Mesenchymal stem cell (in vitro differentiated cells and primary cell): ENCODE measurements around the gene ACSL3.
A peak's percentile ranks its signal among the peaks of the same experiment; 100 is the strongest.

Source experiments
- DNase-seq: peaks from one replicate; pipeline ENCODE4 v3.0.0-alpha.2; 2013
- H2AFZ ChIP-seq: one replicate; pipeline ENCODE4 v1.6.1; 2013; ENCODE audit warnings: low read depth, mild to moderate bottlenecking, control low read depth, inconsistent platforms, low read length, moderate library complexity
- H2AK5ac ChIP-seq: 2 replicates; pipeline ENCODE4 v1.6.1; 2013; ENCODE audit warnings: low read length, moderate library complexity, mild to moderate bottlenecking, inconsistent platforms; ENCODE audit not compliant: severe bottlenecking
- H2BK120ac ChIP-seq: one replicate; pipeline ENCODE4 v1.6.1; 2013; ENCODE audit warnings: low read depth, mild to moderate bottlenecking, inconsistent platforms, low read length, moderate library complexity
- H2BK12ac ChIP-seq, 2 experiments: one replicate each; pipeline ENCODE4 v1.6.1; 2013; ENCODE audit warnings: inconsistent platforms in 2 of 2, low read length in 2 of 2, mild to moderate bottlenecking in 2 of 2, moderate library complexity in 2 of 2, control low read depth in 1 of 2
- H2BK15ac ChIP-seq: one replicate; pipeline ENCODE4 v1.6.1; 2013; ENCODE audit warnings: mild to moderate bottlenecking, low read depth, inconsistent platforms; ENCODE audit not compliant: poor library complexity, severe bottlenecking
- H2BK5ac ChIP-seq: 2 replicates; pipeline ENCODE4 v1.6.1; 2013; ENCODE audit warnings: low read depth, mild to moderate bottlenecking, low read length, control low read depth, inconsistent platforms; ENCODE audit not compliant: poor library complexity, severe bottlenecking
- H3K14ac ChIP-seq, 2 experiments: one replicate each; pipeline ENCODE4 v1.6.1; 2013; ENCODE audit warnings: inconsistent platforms in 2 of 2, low read length in 2 of 2, control low read depth in 1 of 2, mild to moderate bottlenecking in 1 of 2, moderate library complexity in 1 of 2
- H3K18ac ChIP-seq, 2 experiments: one replicate each; pipeline ENCODE4 v1.6.1; 2013; ENCODE audit warnings: inconsistent platforms in 2 of 2, low read length in 2 of 2, control low read depth in 1 of 2, low read depth in 1 of 2, mild to moderate bottlenecking in 1 of 2
- H3K23ac ChIP-seq, 2 experiments: one replicate each; pipeline ENCODE4 v1.6.1; 2013; ENCODE audit warnings: inconsistent platforms in 2 of 2, low read length in 2 of 2, mild to moderate bottlenecking in 2 of 2, moderate library complexity in 2 of 2, control low read depth in 1 of 2
- H3K27ac ChIP-seq: 2 replicates; pipeline ENCODE4 v1.5.1; 2013; ENCODE audit warnings: mild to moderate bottlenecking, moderate library complexity, low read length, control low read depth, inconsistent platforms; ENCODE audit not compliant: poor library complexity, severe bottlenecking
- H3K27me3 ChIP-seq, 2 experiments: 2 replicates each; pipeline versions ENCODE4 v1.6.1 to v1.7.0; 2013; ENCODE audit warnings: low read length in 2 of 2, mild to moderate bottlenecking in 2 of 2, moderate library complexity in 2 of 2, control low read depth in 1 of 2, inconsistent platforms in 1 of 2; ENCODE audit not compliant: control insufficient read depth in 1 of 2, insufficient read depth in 1 of 2
- H3K36me3 ChIP-seq, 2 experiments: 2 replicates each; pipeline versions ENCODE4 v1.6.1 to v1.7.0; 2013; ENCODE audit warnings: low read length in 2 of 2, control low read depth in 1 of 2, inconsistent platforms in 1 of 2, low read depth in 1 of 2, mild to moderate bottlenecking in 1 of 2; ENCODE audit not compliant: insufficient read depth in 2 of 2, control insufficient read depth in 1 of 2
- H3K4ac ChIP-seq, 2 experiments: one replicate each; pipeline ENCODE4 v1.6.1; 2013; ENCODE audit warnings: inconsistent platforms in 2 of 2, low read length in 2 of 2, mild to moderate bottlenecking in 2 of 2, moderate library complexity in 2 of 2, control low read depth in 1 of 2, low read depth in 1 of 2
- H3K4me1 ChIP-seq: 2 replicates; pipeline ENCODE4 v1.6.1; 2013; ENCODE audit warnings: low read depth, low read length, control low read depth; ENCODE audit not compliant: control insufficient read depth, insufficient read depth
- H3K4me2 ChIP-seq: 2 replicates; pipeline ENCODE4 v1.6.1; 2013; ENCODE audit warnings: low read length, mild to moderate bottlenecking, inconsistent platforms; ENCODE audit not compliant: poor library complexity, severe bottlenecking
- H3K4me3 ChIP-seq, 2 experiments: 2 replicates each; pipeline versions ENCODE4 v1.5.1 to v1.7.0; 2013; ENCODE audit warnings: low read length in 2 of 2, mild to moderate bottlenecking in 2 of 2, control low read depth in 1 of 2, low read depth in 1 of 2; ENCODE audit not compliant: insufficient read depth in 1 of 2
- H3K79me1 ChIP-seq: replicated peaks from 2 replicates; pipeline ENCODE4 v1.6.1; 2013; ENCODE audit warnings: mild to moderate bottlenecking, control low read depth, low read length, inconsistent platforms; ENCODE audit not compliant: poor library complexity, severe bottlenecking
- H3K9ac ChIP-seq: 2 replicates; pipeline ENCODE4 v1.7.0; 2013; ENCODE audit warnings: mild to moderate bottlenecking, low read length, moderate library complexity
- H3K9me3 ChIP-seq: 2 replicates; pipeline ENCODE4 v1.7.0; 2013; ENCODE audit warnings: mild to moderate bottlenecking, low read length; ENCODE audit not compliant: control insufficient read depth
- H4K8ac ChIP-seq: one replicate; pipeline ENCODE4 v1.6.1; 2013; ENCODE audit warnings: inconsistent platforms, mild to moderate bottlenecking, low read length, moderate library complexity
- H4K91ac ChIP-seq: one replicate; pipeline ENCODE4 v1.6.1; 2013; ENCODE audit warnings: mild to moderate bottlenecking, low read length, inconsistent platforms
- WGBS: methylation state at CpG from one replicate; pipeline ENCODE4 v1.1.7; 2013; ENCODE audit warnings: mixed read lengths; 5-methylcytosine and 5-hydroxymethylcytosine counted together

ACSL3 gene

DNA sequence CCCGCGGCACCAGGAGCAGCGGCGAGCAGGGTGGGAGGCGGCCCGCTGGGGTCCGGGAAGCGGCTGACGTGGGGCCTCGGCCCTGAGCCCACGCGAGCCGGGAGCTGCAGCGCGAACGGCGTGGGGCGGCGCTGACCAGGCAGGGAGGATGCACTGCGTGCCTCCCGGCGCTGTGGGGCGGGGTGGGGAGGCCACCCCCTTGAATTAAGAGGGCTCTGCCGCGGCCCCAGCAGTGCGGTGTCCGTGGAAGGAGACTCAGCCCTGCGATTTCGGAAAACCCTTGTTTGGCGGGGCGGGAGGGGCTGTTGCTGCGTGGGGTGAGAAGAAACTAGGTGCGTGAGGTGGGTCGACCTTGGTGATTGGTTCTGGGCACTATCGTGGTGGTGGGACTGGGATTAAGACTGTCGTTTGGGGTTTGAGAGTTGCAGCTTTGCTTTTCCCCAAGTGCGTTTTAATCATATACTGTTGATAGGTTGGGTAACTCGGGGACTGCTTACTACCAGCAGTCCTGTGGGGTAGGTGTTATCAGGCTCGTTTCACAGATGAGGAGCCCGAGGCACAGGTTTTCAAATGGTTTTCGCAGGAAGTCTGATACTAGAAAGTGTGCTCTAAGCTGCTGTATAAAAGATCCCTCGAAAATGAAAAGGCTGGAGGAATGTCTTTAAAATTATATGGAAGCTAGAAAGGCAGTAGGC is 722 bp downstream of the ACSL3 start:
- DNase-seq, result no peak
- H2BK15ac ChIP-seq, result peak overlapping the region; percentile 99
- H2BK120ac ChIP-seq, result peak overlapping the region; percentile 95
- under 1% methylated on average over 42 of the region's 42 CpGs for WGBS
- H2BK12ac ChIP-seq, result peak overlapping the region in 1 of 2 experiments; percentile 95
- peak overlapping the region; percentile 91 to 100 for H3K14ac ChIP-seq
- peak overlapping the region; percentile 96 for H3K4me2 ChIP-seq
- peak overlapping the region; percentile 95 to 99 for H3K18ac ChIP-seq
- peak overlapping the region; percentile 94 for H4K8ac ChIP-seq
- no peak overlapping the region for H2AFZ ChIP-seq
- peak overlapping the region; percentile 96 for H4K91ac ChIP-seq
- H3K4me1 ChIP-seq, result peaks cover 7% of the 10 kb centered on the region
- H3K27me3 ChIP-seq, result no peaks in the 10 kb centered on the region
- H3K36me3 ChIP-seq, result no peaks in the 10 kb centered on the region
- peak overlapping the region; percentile 92 to 100 for H3K4ac ChIP-seq
- peak overlapping the region; percentile 94 for H3K9ac ChIP-seq
- no peaks in the 10 kb centered on the region for H3K9me3 ChIP-seq
- H3K4me3 ChIP-seq, result peak overlapping the region; percentile 92 to 96
- H3K27ac ChIP-seq, result peak overlapping the region; percentile 18
- H3K79me1 ChIP-seq, result peaks cover 1% of the 10 kb centered on the region
- H3K23ac ChIP-seq, result peak overlapping the region; percentile 37 to 100
- H2BK5ac ChIP-seq, result peak overlapping the region; percentile 85
- no peak overlapping the region for H2AK5ac ChIP-seq

DNA sequence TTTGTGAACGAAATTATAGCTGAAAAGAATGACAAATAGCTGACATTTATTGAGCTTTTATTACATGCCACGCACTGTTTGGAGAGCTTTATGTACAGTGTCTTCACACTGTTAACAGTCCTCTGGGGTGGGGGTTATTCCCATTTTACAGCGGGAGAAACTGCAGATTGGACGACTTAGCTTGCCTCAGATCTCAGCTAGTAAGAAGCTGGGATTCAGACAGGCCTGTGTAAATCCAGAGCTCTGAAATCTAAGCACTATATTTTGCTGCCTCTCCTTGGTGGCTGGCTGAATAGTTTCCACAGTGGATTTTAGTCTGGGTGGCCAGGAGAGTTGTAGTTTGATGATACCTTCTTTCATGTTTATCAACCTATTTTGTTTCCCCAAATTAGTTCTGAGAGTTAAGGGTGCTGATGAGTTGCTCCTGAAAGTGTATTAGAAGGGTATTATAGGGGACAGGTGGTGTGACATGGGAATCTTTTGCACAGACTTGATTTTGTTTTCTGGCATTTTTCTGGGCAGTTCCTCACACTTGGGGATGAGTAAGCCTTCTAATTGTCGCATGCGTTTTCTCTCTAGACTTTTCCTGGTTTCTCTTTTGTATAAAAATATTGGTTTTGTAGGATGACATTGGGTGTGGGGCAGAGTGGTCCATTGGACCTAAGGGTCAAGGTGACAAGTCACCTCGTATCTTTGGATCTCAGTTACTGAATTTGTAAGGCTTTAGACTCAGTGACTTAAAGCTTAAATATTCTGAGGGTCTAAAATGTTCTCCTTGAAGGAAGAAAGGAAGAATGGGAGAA is 1.5 kb downstream of the ACSL3 start:
- H3K4me1 ChIP-seq, result peaks cover 7% of the 10 kb centered on the region
- H3K79me1 ChIP-seq, result peaks cover 1% of the 10 kb centered on the region
- no peak overlapping the region for H3K4ac ChIP-seq
- H2BK120ac ChIP-seq, result no peak overlapping the region
- WGBS, result 11% methylated on average over 7 of the region's 7 CpGs
- H2BK12ac ChIP-seq, result no peak overlapping the region
- peak overlapping the region; percentile 38 to 95 for H3K18ac ChIP-seq
- H2BK5ac ChIP-seq, result no peak overlapping the region
- H2BK15ac ChIP-seq, result no peak overlapping the region
- no peaks in the 10 kb centered on the region for H3K9me3 ChIP-seq
- peak overlapping the region in 1 of 2 experiments; percentile 64 for H3K23ac ChIP-seq
- peak overlapping the region; percentile 96 for H3K4me2 ChIP-seq
- peak overlapping the region; percentile 94 for H3K9ac ChIP-seq
- no peak overlapping the region for H3K14ac ChIP-seq
- no peak overlapping the region for H4K91ac ChIP-seq
- H2AK5ac ChIP-seq, result no peak overlapping the region
- H3K27me3 ChIP-seq, result no peaks in the 10 kb centered on the region
- no peak overlapping the region for H4K8ac ChIP-seq
- peak overlapping the region in 1 of 2 experiments; percentile 96 for H3K4me3 ChIP-seq
- DNase-seq, result peak; percentile 63
- no peaks in the 10 kb centered on the region for H3K36me3 ChIP-seq
- peak overlapping the region; percentile 18 for H3K27ac ChIP-seq
- no peak overlapping the region for H2AFZ ChIP-seq

- Histone ChIP-seq H3K4ac (no peak overlapping the region), H3K4me2 (peak overlapping the region; percentile 96), H3K9ac (peak overlapping the region; percentile 94), H3K4me3 (peak overlapping the region in 1 of 2 experiments; percentile 96), H2BK12ac (no peak overlapping the region), H3K27ac (no peak overlapping the region), H3K18ac (no peak overlapping the region), H3K4me1 (peaks cover 7% of the 10 kb centered on the region), H2BK15ac (no peak overlapping the region), H4K91ac (no peak overlapping the region), H3K23ac (no peak overlapping the region), H2BK120ac (no peak overlapping the region), H2AK5ac (no peak overlapping the region), H3K9me3 (no peaks in the 10 kb centered on the region), H3K36me3 (no peaks in the 10 kb centered on the region), H3K14ac (no peak overlapping the region), H3K27me3 (no peaks in the 10 kb centered on the region), H2AFZ (no peak overlapping the region), H2BK5ac (no peak overlapping the region), H4K8ac (no peak overlapping the region), H3K79me1 (peaks cover 1% of the 10 kb centered on the region)
- WGBS, result 77% methylated on average over 5 of the region's 6 CpGs
- DNase-seq, result no peak
Observed at GRCh38 chr2:222862909-222863544, 2.2 kb downstream of the ACSL3 start.

GRCh38 chr2:222864296-222864695 is 3.5 kb downstream of the ACSL3 start:
- Histone ChIP-seq H2BK15ac (no peak overlapping the region), H3K27ac (peak overlapping the region; percentile 31), H3K27me3 (no peaks in the 10 kb centered on the region), H2AFZ (no peak overlapping the region), H3K4ac (no peak overlapping the region), H2AK5ac (peak overlapping the region; percentile 47), H3K23ac (peak overlapping the region in 1 of 2 experiments; percentile 40), H3K4me1 (peaks cover 7% of the 10 kb centered on the region), H3K14ac (no peak overlapping the region), H2BK5ac (peak overlapping the region; percentile 58), H4K91ac (no peak overlapping the region), H4K8ac (no peak overlapping the region), H3K9me3 (no peaks in the 10 kb centered on the region), H3K4me3 (peak overlapping the region in 1 of 2 experiments; percentile 96), H3K79me1 (peaks cover 1% of the 10 kb centered on the region), H3K9ac (no peak overlapping the region), H3K18ac (peak overlapping the region in 1 of 2 experiments; percentile 52), H3K36me3 (no peaks in the 10 kb centered on the region), H2BK12ac (peak overlapping the region in 1 of 2 experiments; percentile 18), H3K4me2 (no peak overlapping the region), H2BK120ac (no peak overlapping the region)
- WGBS, result 33% methylated on average over 3 of the region's 3 CpGs
- peak; percentile 83 for DNase-seq
